ENCODE results near the gene TNS3. TPM values are rescaled to one million over a fixed set of nuclear protein-coding genes. Genes with fewer than 3 reads are reported as not detected.

The TNS3 gene
- total and polyA plus RNA-seq, 2 donors (not counting 1 experiment from before 2014, with no cell fraction given): 11.4 to 77.5 TPM

- H3K27ac Mint-ChIP-seq: no peak overlapping the region
- TF ChIP-seq EZH2 (IDR thresholded peaks at IDR 0.05; ENCODE audit: borderline replicate concordance, insufficient read depth, low read depth, low read length, poor library complexity, severe bottlenecking) (no peak), CTCF (IDR thresholded peaks at IDR 0.05) (no peak)
- no peak overlapping the region for H3K4me3 Mint-ChIP-seq
- Histone ChIP-seq H2AFZ (ENCODE audit: insufficient read depth, low read depth, low read length, poor library complexity, severe bottlenecking) (no peak overlapping the region), H3K4me2 (replicated peaks; ENCODE audit: low read depth, low read length, poor library complexity, severe bottlenecking) (no peak overlapping the region), H3K9ac (ENCODE audit: low read length) (no peak overlapping the region), H3K4me1 (ENCODE audit: control insufficient read depth in 2 of 2, insufficient read depth in 2 of 2, low read length in 2 of 2) (no peaks in the 10 kb centered on the region), H4K20me1 (ENCODE audit: control insufficient read depth, insufficient read depth, low read length, poor library complexity, severe bottlenecking) (peaks cover 10% of the 10 kb centered on the region), H3K9me3 (ENCODE audit: control extremely low read depth in 1 of 3, control insufficient read depth in 2 of 3, insufficient read depth in 1 of 3, low read length in 2 of 3) (peaks cover 0 to 2% (median 0%) of the 10 kb centered on the region in 3 donors), H3K27me3 (replicated peaks in 1 of 4; ENCODE audit: control extremely low read depth in 1 of 4, control insufficient read depth in 3 of 4, insufficient read depth in 4 of 4, low read length in 3 of 4) (no peaks in the 10 kb centered on the region), H3K79me2 (ENCODE audit: control insufficient read depth, insufficient read depth, low read length) (peaks cover 40% of the 10 kb centered on the region), H3K27ac (ENCODE audit: low read length in 2 of 2) (no peak overlapping the region), H3K36me3 (replicated peaks in 1 of 2; ENCODE audit: control extremely low read depth in 1 of 2, control insufficient read depth in 1 of 2, extremely low read depth in 1 of 2, insufficient read depth in 2 of 2, low read length in 1 of 2) (peaks cover 0 to 2% of the 10 kb centered on the region in 2 experiments), H3K4me3 (ENCODE audit: control extremely low read depth in 1 of 5, extremely low read depth in 1 of 5, insufficient read depth in 1 of 5, low read depth in 2 of 5, low read length in 4 of 5) (no peak overlapping the region)
- intact Hi-C loops (cut with micrococcal nuclease): no loop called here
- H3K4me1 Mint-ChIP-seq: peaks cover 8% of the 10 kb centered on the region
- DNase-seq (no peak), ATAC-seq (ENCODE audit: low read depth) (no peak)
- no peaks in the 10 kb centered on the region for H3K9me3 Mint-ChIP-seq (ENCODE audit: insufficient read depth)
- WGBS (ENCODE audit: insufficient coverage): 99% methylated on average over 11 of the region's 17 CpGs
- ChIA-PET POLR2A (no interaction called here), CTCF (interaction anchor here (0.7 kb wide), 1 partner anchor 77 kb away, joined by 3 read pairs; no protein-coding TSS in a partner anchor)
- no peaks in the 10 kb centered on the region for H3K27me3 Mint-ChIP-seq
These were observed 22.3 kb downstream of the TNS3 start for GRCh38 chr7:47559306-47560220.

Data from B cell (primary cell).